ENCODE data around the gene GABRP. TPM values are rescaled to one million over a fixed set of nuclear protein-coding genes. Genes with fewer than 3 reads are reported as not detected.
A peak's percentile ranks its signal among the peaks of the same experiment; 100 is the strongest.

GABRP gene
- total and polyA plus RNA-seq, 4 experiments from 2014 or later = not detected

GRCh38 chr5:170861917-170862766 lies 78.6 kb downstream of the GABRP start, which contains the start of gene RANBP17:
TSS of gene RANBP17 (plus strand) at chr5:170862018.
- intact Hi-C loops (cut with micrococcal nuclease) = no loop called here
- no peaks in the 10 kb centered on the region for H3K4me1 ChIP-seq (ENCODE audit: insufficient read depth, low read length)
- no peaks in the 10 kb centered on the region for H3K27me3 ChIP-seq (ENCODE audit: insufficient read depth, low read length)
- Mint-ChIP-seq H3K9me3 (peaks cover 6 to 55% (median 35%) of the 10 kb centered on the region in 8 donors), H3K4me1 (peaks cover 0 to 6% (median 3%) of the 10 kb centered on the region in 4 donors), H3K36me3 (peaks cover 11 to 14% of the 10 kb centered on the region in 2 donors), H3K4me3 (peak within 1 kb of the TSS in 4 of 8 donors; percentile 2 to 67 (median 30)), H3K27me3 (peaks cover 25 to 35% of the 10 kb centered on the region in 2 donors), H3K27ac (no peak within 1 kb of the TSS)
- no peaks in the 10 kb centered on the region for H3K36me3 ChIP-seq (ENCODE audit: insufficient read depth, low read length)
- ChIA-PET POLR2A (ENCODE audit: partially characterized antibody) (no interaction called here), CTCF (ENCODE audit: partially characterized antibody) (no interaction called here)
- H3K9me3 ChIP-seq (ENCODE audit: control insufficient read depth in 1 of 2, low read length in 2 of 2) = peaks cover 0 to 8% of the 10 kb centered on the region in 2 donors
- no peak for DNase-seq
- H3K27ac ChIP-seq (ENCODE audit: low read depth, low read length) = no peak within 1 kb of the TSS
- H3K4me3 ChIP-seq (ENCODE audit: low read length in 2 of 2) = no peak within 1 kb of the TSS

GRCh38 chr5:170863646-170864045 lies 80.1 kb downstream of the GABRP start:
- H3K9me3 ChIP-seq (ENCODE audit: control insufficient read depth in 1 of 2, low read length in 2 of 2) = peaks cover 0 to 8% of the 10 kb centered on the region in 2 donors
- no peak overlapping the region for H3K4me3 ChIP-seq (ENCODE audit: low read length in 2 of 2)
- H3K4me1 ChIP-seq (ENCODE audit: insufficient read depth, low read length) = no peaks in the 10 kb centered on the region
- no peaks in the 10 kb centered on the region for H3K36me3 ChIP-seq (ENCODE audit: insufficient read depth, low read length)
- intact Hi-C loops (cut with micrococcal nuclease) = no loop called here
- DNase-seq = no peak
- POLR2A ChIA-PET (ENCODE audit: partially characterized antibody) = interaction anchor here (0.6 kb wide), 1 partner anchor 1922 kb away, joined by 3 read pairs; no protein-coding TSS in a partner anchor
- H3K4me1 Mint-ChIP-seq = peaks cover 0 to 6% (median 3%) of the 10 kb centered on the region in 4 donors
- H3K9me3 Mint-ChIP-seq = peaks cover 6 to 51% (median 33%) of the 10 kb centered on the region in 8 donors
- H3K36me3 Mint-ChIP-seq = peaks cover 11 to 14% of the 10 kb centered on the region in 2 donors
- no peaks in the 10 kb centered on the region for H3K27me3 ChIP-seq (ENCODE audit: insufficient read depth, low read length)
- CTCF ChIA-PET (ENCODE audit: partially characterized antibody) = no interaction called here
- no peak overlapping the region for H3K27ac ChIP-seq (ENCODE audit: low read depth, low read length)
- no peak overlapping the region for H3K27ac Mint-ChIP-seq
- H3K4me3 Mint-ChIP-seq = no peak overlapping the region
- peaks cover 25 to 33% of the 10 kb centered on the region in 2 donors for H3K27me3 Mint-ChIP-seq

Other genes starting within 250 kb of the GABRP start
- not detected for gene RANBP17, start 78.3 kb downstream of the GABRP start, total RNA-seq
- not detected for gene RANBP17, start 78.3 kb downstream of the GABRP start, polyA plus RNA-seq

Data from CD4-positive, alpha-beta memory T cell (primary cell).